Bone marrow (tissue), 2 donors: Measurements from ENCODE around the gene TBXA2R.
"Not testable (repeated sequence)": the region's sequence is repeated elsewhere in the genome, so short reads cannot be mapped to it uniquely, and the experiment has no call there.

ENCODE experiments used
- DNase-seq, 2 donors: peaks; one replicate each; lab custom pipeline; 2025; lab: John Stamatoyannopoulos, UW

Gene TBXA2R

GRCh38 chr19:3639479-3639878 is 32.8 kb upstream of the TBXA2R start:
- DNase-seq, result no peak

DNA sequence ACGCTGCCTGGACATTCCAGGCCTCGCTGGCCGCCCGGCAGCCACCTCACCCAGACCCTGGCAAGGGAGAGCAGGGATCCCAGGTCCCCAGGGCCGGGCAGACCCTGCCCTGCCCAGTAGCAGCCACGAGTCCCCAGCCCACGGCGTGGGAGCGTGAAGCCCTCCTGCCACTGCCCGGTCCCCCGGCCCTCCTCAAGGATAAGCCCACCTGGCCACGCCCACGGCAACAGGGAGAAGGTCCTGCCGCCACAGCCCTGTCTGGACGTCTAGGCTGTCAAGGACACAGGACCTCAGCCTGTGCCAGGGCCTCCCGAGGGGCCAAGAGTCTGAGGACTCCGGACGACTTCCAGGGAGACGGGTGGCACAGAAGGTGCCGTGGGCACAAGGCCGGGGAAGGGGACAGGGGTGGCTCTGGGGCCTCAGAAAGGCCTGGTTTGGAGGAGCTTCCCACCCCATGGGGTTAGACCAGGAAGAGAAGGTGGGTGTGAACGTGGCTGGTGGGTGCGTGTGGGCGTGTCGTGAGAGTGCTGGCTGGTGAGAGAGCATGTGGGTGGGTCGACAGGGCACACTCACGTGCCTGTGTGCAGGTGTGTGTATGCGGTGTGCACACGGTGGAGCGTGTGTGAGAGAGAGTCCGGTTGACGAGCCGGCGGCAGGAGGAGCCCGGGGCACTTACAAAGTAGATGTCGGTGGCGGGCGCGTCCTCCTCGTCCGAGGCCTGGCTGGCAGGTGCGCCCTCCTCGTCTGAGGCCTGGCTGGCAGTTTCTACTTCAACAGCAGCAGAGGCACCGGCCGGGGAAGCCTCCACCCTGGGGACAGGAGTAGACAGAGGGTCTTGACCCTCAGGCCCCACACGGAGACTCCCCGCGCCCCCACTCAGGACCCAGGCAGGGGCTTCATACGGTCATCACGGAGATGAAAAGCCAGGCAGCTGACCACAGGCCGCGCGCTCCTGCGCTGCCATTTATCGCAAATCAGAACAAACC is 31.8 kb upstream of the TBXA2R start:
- DNase-seq, result no peak

GRCh38 chr19:3637621-3638020 is 30.9 kb upstream of the TBXA2R start:
- DNase-seq, result no peak

GRCh38 chr19:3636962-3637361 is 30.3 kb upstream of the TBXA2R start:
- DNase-seq, result no peak

- no peak for DNase-seq
Observed at GRCh38 chr19:3636506-3636905, 29.8 kb upstream of the TBXA2R start.

GRCh38 chr19:3634496-3635045 is 27.9 kb upstream of the TBXA2R start:
- no peak for DNase-seq

DNA sequence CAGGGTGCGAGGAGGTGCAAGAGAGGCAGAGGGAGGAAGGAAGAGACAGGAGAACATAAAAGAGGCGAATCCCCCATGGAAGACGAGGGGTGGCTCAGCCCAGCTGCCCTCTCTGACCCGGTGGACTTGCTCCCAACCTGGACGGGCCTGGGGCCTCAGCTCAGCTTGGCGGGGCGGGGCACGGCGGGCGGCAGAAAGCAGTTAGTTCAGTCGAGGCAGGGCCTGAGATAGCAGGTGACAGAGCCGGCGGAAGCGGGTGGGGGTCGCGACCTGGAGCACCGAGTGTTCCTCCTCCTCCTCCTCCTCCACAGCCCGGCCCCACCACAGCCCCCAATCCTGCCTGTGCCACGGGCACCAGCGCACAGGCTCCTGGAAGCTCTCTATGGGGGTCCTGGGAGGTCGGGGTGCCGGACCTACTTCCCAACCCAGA is 26.9 kb upstream of the TBXA2R start:
- DNase-seq, result no peak

DNA sequence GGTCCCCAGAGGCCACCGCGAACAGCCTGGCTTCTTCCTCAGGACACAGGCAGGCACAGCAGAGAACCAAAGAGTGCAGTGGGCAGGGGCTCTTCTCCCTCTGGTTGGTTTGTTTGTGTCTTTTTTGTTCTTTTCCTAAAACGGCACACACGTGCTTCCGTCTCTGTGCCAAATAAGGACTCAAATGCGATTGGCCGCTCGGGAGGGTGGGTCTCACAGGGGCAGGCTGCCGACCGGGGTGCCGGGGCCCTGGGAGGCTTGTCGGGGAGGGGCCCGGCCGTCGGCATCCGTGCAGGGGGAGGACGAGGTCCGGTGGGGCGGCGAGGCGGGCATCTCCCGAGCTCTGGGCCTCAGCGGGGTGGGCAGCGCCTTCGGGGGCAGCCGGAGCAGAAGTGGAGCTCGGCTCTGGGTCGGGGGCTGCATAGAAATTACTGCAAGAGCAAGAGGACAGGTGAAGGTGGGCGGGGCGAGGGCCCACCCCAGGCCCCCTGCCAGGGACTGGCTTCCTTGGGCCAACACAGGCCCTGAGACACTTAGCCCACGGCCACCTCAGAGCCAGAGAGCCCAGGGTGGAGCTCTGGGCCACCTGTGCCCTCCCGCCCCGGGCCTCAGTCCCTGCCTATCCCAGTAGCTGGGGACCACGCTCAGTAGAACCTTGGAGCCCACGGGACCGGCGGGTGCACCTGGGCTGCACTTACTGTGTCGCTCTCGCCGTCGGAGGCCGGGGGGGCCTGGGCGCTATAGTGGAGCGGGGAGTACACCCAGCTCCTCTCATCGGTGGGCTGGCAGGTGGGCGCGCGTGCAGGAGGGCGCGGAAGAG is 26.3 kb upstream of the TBXA2R start:
- DNase-seq, result no peak

- no peak for DNase-seq
Observed at GRCh38 chr19:3632098-3632497, 25.4 kb upstream of the TBXA2R start.

GRCh38 chr19:3631053-3631861 is 24.6 kb upstream of the TBXA2R start:
- no peak for DNase-seq

DNA sequence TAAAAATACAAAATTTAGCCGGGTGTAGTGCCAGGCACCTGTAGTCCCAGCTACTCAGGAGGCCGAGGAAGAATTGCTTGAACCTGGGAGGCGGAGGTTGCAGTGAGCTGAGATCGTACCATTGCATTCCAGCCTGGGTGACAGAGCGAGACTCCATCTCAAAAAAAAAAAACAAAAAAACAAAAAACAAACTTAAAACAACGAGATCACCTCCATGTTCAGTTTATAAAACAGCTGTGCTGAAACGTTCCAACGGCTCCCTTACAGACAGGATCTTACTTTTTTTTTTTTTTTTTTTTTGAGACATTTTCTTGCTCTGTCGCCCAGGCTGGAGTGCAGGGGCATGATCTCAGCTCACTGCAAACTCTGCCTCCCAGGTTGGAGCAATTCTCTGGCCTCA is 22.1 kb upstream of the TBXA2R start:
- not testable (repeated sequence) for DNase-seq

- no peak for DNase-seq
Observed at GRCh38 chr19:3627351-3627723, 20.7 kb upstream of the TBXA2R start.

DNA sequence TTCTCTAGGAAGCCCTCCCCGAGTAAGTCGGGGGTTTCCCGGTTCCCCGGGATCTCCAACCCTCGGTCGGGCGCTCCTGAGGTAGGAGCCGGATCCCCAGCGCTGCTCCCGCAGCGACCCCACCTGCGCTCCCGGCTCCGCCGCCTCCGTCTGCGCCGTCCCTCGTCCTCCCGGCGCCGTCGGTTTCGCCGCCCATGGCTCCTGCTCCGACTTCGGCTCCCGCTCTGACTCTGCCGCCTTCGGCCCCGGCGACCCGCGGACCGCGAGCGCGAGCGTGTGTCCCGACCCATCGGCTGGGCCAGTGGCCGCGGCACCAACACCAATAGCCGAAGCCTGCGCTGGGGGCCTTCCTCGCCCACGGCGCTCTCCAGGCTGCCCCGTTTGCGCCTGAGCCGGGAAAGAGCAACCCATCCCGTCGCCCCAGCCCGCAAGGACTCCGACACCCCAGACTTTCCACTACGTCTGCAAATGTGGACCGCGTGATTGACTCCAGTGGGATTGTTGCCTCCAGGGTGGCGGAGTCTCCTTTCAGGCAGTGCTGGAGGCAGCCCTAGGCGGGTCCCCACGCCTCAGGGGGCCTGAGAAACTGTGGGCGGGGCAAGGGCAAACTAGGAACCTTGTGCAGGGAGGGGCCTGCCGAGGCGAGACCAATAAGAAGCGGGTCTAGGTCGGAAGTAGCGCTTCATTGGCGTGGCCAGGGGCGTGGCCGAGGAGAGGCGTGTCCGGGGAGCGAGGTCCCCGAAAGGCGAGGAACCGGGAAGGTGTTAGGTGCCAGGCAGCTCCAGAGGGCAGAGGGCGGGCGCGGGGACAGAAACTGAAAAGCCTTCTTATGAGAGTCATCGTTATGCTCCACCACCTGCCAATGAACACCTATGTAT is 20.0 kb upstream of the TBXA2R start, which contains the start of gene CACTIN:
TSS of gene CACTIN (minus strand) at position 318 of the 878 bp plus-strand sequence. CDS start at position 290, 28 bp downstream.
- DNase-seq, result peak; percentile 95 to 96

DNA sequence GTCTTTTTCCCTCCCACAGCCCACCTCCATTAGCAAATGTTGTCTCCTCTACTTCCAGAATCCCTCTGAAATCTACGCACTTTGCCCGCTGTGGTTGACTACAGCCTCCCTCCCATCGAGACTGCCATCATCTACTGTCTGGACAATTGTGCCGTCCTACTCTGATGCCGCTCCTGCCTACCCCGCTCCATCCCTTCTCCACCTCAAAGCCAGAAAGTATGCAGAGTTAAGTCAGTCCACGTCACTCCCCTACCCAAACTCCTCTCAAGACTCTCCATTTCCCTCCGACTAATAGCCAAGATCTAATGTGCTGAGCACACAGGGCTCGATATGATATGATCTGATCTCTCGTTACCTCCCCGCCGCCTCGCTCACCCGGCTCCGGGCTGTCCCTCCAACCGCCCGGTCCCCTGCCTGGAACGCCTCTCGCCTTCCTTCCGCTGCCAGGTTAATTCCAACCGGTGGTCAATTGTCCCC is 19.4 kb upstream of the TBXA2R start:
- no peak for DNase-seq

- no peak for DNase-seq
Observed at GRCh38 chr19:3623716-3624115, 17.0 kb upstream of the TBXA2R start.

- no peak for DNase-seq
Observed at GRCh38 chr19:3622224-3622623, 15.5 kb upstream of the TBXA2R start.

DNA sequence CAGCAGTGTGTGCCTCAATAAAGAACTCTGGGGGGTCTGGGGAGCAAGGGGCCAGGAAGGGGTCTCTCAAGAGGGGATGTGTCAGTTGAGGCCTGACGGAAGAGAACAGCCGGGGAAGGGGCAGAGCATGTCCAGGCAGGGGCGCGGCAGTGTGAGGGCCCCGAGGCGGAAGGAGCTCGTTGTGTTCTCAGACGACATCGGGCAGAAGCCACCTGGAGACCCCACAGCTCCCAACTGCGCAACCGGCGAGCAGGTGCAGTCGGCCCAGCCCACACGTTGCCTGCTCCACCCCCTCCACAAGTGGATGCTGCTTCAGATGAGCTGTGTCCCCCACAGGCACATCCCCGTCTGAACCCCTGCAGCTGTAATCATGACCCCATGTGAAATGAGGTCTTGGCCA is 15.0 kb upstream of the TBXA2R start:
- no peak for DNase-seq

GRCh38 chr19:3620817-3621547 is 14.3 kb upstream of the TBXA2R start:
- DNase-seq, result no peak

DNA sequence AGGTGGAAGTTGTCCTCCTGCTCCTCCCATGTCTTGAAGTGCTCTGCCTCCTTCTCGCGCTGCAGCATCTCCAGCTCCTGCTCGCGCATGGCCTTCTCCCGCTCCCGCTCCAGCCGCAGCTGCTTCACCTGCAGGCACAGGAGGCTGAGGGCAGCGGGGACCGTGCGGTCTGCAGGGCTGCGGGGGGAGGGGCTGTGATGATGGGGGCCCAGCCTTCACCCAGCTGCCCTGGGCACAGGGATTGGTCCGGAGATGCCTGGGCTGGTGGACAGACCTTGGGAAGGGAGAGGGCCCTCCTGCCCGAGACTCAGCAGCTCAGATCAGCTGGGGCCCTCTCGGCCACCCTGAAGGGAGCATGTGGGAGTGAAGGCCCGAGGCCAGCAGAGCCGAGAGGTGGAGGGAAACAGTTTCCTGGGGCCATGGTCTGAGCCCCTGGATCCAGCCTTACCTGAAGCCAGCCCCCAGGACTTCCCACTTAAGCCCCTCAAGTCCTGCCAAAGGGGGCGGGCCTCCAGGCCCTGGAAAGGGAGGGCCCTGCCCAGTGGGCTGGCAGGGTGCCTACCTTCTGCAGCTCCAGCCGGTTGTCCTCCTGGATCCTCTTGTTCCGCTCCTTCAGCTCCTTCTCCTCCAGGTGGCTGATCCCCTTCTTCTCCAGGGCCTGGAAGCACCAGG is 13.6 kb upstream of the TBXA2R start:
- DNase-seq, result no peak
